ENCODE results near the gene CLEC20A. TPM values are rescaled to one million over a fixed set of nuclear protein-coding genes. Genes with fewer than 3 reads are reported as not detected.

CLEC20A gene
- total RNA-seq (not detected), polyA plus RNA-seq (ENCODE audit: insufficient read length in 6 of 6) (under 1 TPM in 4 of 6 donors, not detected in 2; 0.13 to 0.54 (median 0.41) TPM)
- long read RNA-seq, donor 1: 0 reads
- long read RNA-seq, donor 2: 0 reads
- long read RNA-seq, donor 3: 0 reads
- long read RNA-seq, donor 4: 0 reads
- long read RNA-seq, donor 5: 0 reads
- long read RNA-seq, donor 6: 0 reads
- long read RNA-seq, donor 7: 0 reads
- long read RNA-seq, donor 8: 0 reads
- long read RNA-seq, donor 9: 0 reads
- long read RNA-seq, donor 10: 0 reads
- long read RNA-seq, donor 11: 0 reads
- long read RNA-seq, donor 12: 0 reads

- intact Hi-C loops (cut with DNase I): loop anchor here in 1 of 2 donors (10.0 kb wide), 1 partner anchor 192 kb away; no protein-coding TSS in a partner anchor
- no peak within 1 kb of the TSS for H3K4me3 ChIP-seq
Observed at GRCh38 chr1:178496410-178497135, at the start of gene CLEC20A. Gene CLEC20A, minus strand, starts transcription at chr1:178496964. Its CDS starts 25 bp downstream, at chr1:178496939.

DNA sequence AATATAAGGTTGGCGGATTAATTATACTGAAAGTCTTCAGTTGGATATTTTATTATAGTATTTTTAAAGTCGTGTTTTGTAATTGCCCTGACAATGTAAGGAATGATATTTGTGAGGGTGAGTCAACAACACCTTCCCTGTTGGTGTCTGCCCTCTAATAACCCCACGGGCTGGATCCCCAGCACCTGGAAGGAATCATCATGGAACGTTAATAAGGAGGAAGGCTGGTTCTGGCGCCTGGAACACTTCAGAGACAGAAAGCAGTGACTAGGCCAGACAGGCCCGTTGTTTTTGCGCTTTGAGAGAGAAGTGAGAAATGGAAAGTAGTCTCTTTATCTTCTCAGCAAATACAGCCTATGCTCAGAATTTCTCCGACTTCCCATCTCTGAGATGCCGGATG, 47.8 kb upstream of the CLEC20A start:
- ATAC-seq (no peak), DNase-seq (no peak)
- TF ChIP-seq, protein P1, sequence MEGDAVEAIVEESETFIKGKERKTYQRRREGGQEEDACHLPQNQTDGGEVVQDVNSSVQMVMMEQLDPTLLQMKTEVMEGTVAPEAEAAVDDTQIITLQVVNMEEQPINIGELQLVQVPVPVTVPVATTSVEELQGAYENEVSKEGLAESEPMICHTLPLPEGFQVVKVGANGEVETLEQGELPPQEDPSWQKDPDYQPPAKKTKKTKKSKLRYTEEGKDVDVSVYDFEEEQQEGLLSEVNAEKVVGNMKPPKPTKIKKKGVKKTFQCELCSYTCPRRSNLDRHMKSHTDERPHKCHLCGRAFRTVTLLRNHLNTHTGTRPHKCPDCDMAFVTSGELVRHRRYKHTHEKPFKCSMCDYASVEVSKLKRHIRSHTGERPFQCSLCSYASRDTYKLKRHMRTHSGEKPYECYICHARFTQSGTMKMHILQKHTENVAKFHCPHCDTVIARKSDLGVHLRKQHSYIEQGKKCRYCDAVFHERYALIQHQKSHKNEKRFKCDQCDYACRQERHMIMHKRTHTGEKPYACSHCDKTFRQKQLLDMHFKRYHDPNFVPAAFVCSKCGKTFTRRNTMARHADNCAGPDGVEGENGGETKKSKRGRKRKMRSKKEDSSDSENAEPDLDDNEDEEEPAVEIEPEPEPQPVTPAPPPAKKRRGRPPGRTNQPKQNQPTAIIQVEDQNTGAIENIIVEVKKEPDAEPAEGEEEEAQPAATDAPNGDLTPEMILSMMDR (IDR thresholded peaks at IDR 0.05): no peak
- H3K27ac ChIP-seq: no peak overlapping the region
- H3K27me3 ChIP-seq: no peaks in the 10 kb centered on the region
- H3K36me3 ChIP-seq: no peaks in the 10 kb centered on the region
- H3K4me3 ChIP-seq: no peak overlapping the region
- no peaks in the 10 kb centered on the region for H3K9me3 ChIP-seq
- intact Hi-C loops (cut with DNase I): loop anchor here in 1 of 2 donors (5.0 kb wide), 1 partner anchor 208 kb away; no protein-coding TSS in a partner anchor
- H3K4me1 ChIP-seq: peaks cover 3 to 14% of the 10 kb centered on the region in 2 donors

More at GRCh38 chr1:178496410-178497135, at the start of gene CLEC20A:
- no peak within 1 kb of the TSS for H3K27ac ChIP-seq
- no peaks in the 10 kb centered on the region for H3K9me3 ChIP-seq
- H3K27me3 ChIP-seq: no peaks in the 10 kb centered on the region
- no peaks in the 10 kb centered on the region for H3K36me3 ChIP-seq
- H3K4me1 ChIP-seq: no peaks in the 10 kb centered on the region
- TF ChIP-seq, protein P1 (IDR thresholded peaks at IDR 0.05): no peak
- ATAC-seq (no peak), DNase-seq (no peak)

- H3K4me3 ChIP-seq: peak overlapping the region; percentile 75 to 76
- TF ChIP-seq, protein P1 (IDR thresholded peaks at IDR 0.05): no peak
- no peaks in the 10 kb centered on the region for H3K27me3 ChIP-seq
- ATAC-seq: peak; percentile 29
- H3K9me3 ChIP-seq: no peaks in the 10 kb centered on the region
- H3K36me3 ChIP-seq: no peaks in the 10 kb centered on the region
- intact Hi-C loops (cut with DNase I): loop anchor here in 1 of 2 donors (5.0 kb wide), 1 partner anchor 209 kb away; no protein-coding TSS in a partner anchor
- H3K27ac ChIP-seq: peak overlapping the region in 1 of 2 donors; percentile 78
- no peak for DNase-seq
- peaks cover 3 to 14% of the 10 kb centered on the region in 2 donors for H3K4me1 ChIP-seq
Observed at GRCh38 chr1:178543290-178543607, 46.5 kb upstream of the CLEC20A start.

DNA sequence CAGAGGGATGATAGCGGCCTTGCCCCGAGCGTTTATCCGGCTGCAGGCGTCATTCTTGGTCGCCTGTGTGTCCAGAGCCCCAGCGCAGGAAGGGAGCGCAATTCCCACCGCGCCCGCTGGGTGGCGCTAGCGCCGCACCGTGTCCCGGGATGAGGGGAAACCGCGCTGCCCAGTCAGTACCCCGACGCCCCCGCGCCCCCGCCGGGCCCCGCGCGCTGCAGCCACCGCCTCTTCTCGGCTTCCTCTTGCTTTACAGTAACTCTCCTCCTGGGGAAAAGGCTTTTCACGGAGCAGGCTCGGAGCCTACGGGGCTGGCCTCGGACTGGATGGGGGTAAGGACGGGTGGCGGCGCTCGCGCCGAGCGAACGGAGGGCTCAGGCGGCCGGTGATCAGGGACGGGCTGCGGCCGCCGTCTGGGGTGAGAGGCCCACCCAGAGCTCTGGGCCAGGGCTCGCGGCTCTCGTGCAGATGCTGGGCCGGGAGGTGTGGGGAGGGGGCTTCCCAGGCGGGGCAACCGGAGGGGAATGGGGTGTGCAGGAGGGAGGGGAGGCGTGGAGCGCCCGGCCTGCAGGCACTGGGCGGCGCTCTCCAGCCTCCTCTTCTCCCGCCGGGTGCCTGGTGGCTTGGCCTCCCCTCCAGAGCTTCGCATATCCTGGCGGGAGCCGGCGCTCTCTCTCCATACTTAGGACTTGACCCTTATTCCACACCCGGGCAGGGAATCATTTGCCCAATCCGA, 46.0 kb upstream of the CLEC20A start:
- Histone ChIP-seq H3K4me1 (peaks cover 3 to 14% of the 10 kb centered on the region in 2 donors), H3K27me3 (no peaks in the 10 kb centered on the region), H3K27ac (peak overlapping the region; percentile 62 to 78), H3K4me3 (peak overlapping the region; percentile 75 to 76), H3K36me3 (no peaks in the 10 kb centered on the region), H3K9me3 (no peaks in the 10 kb centered on the region)
- TF ChIP-seq, protein P1 (IDR thresholded peaks at IDR 0.05): peak; percentile 99
- intact Hi-C loops (cut with DNase I): loop anchor here in 1 of 2 donors (5.0 kb wide), 1 partner anchor 210 kb away; no protein-coding TSS in a partner anchor
- peak; percentile 98 for ATAC-seq
- peak; percentile 86 to 97 (median 92) for DNase-seq
